Activated T-cell treated with anti-CD3 and anti-CD28 coated beads, Interleukin-2, amount 50 U/mL, for 4 hours (primary cell): ENCODE measurements around the gene PDE10A. TPM values are rescaled to one million over a fixed set of nuclear protein-coding genes. Genes with fewer than 3 reads are reported as not detected.

ENCODE experiments used
- ATAC-seq, 2 donors: fragments of 200-7000 bp; cut with Tn5 transposase; one replicate each; pipeline ENCODE4 v1.10.0; 2021
- DNase-seq: peaks from one replicate; pipeline ENCODE4 v3.0.0-alpha.2; 2020
- H3K27me3 Mint-ChIP-seq: one replicate; pipeline ENCODE4 v1.8.0; 2021; ENCODE audit warnings: low read depth, mixed read lengths
- H3K36me3 Mint-ChIP-seq: one replicate; pipeline ENCODE4 v1.8.0; 2022; ENCODE audit warnings: mixed read lengths; ENCODE audit not compliant: insufficient read depth
- H3K4me1 Mint-ChIP-seq: one replicate; pipeline ENCODE4 v1.8.0; 2021; ENCODE audit warnings: low read depth, mixed read lengths
- H3K4me3 Mint-ChIP-seq: one replicate; pipeline ENCODE4 v1.8.0; 2021; ENCODE audit warnings: mild to moderate bottlenecking, moderate library complexity, mixed read lengths
- H3K9me3 Mint-ChIP-seq: one replicate; pipeline ENCODE4 v1.8.0; 2021; ENCODE audit warnings: mixed read lengths
- total RNA-seq, 3 donors: library from RNA; stranded (reverse); gene quantifications; one replicate each; pipeline ENCODE4 v1.2.1, GENCODE V29; 2021

Gene PDE10A
- under 1 TPM in 2 of 3 donors, not detected in 1; 0.03 to 0.08 TPM for total RNA-seq

GRCh38 chr6:165662749-165663376 lies at the start of gene PDE10A:
Gene PDE10A, minus strand, starts transcription at chr6:165663241. Its CDS starts 430 bp downstream, at chr6:165662811.
- Mint-ChIP-seq H3K36me3 (no peaks in the 10 kb centered on the region), H3K9me3 (no peaks in the 10 kb centered on the region), H3K4me3 (no peak within 1 kb of the TSS), H3K27me3 (peaks cover 41% of the 10 kb centered on the region), H3K4me1 (peaks cover 8% of the 10 kb centered on the region)
- ATAC-seq (peak in 1 of 2 donors; percentile 41), DNase-seq (no peak)

- Mint-ChIP-seq H3K4me1 (no peaks in the 10 kb centered on the region), H3K4me3 (no peak overlapping the region), H3K9me3 (peaks cover 4% of the 10 kb centered on the region), H3K27me3 (peaks cover 3% of the 10 kb centered on the region), H3K36me3 (no peaks in the 10 kb centered on the region)
- DNase-seq (no peak), ATAC-seq (no peak)
Observed at GRCh38 chr6:165708985-165709576, 46.0 kb upstream of the PDE10A start.

- no peaks in the 10 kb centered on the region for H3K27me3 Mint-ChIP-seq
- ATAC-seq (no peak), DNase-seq (no peak)
- H3K36me3 Mint-ChIP-seq: no peaks in the 10 kb centered on the region
- H3K4me3 Mint-ChIP-seq: no peak overlapping the region
- H3K9me3 Mint-ChIP-seq: peaks cover 4% of the 10 kb centered on the region
- no peaks in the 10 kb centered on the region for H3K4me1 Mint-ChIP-seq
Observed at GRCh38 chr6:165707067-165707853, 44.2 kb upstream of the PDE10A start.

GRCh38 chr6:165705941-165706340 lies 42.9 kb upstream of the PDE10A start:
- H3K4me3 Mint-ChIP-seq: no peak overlapping the region

GRCh38 chr6:165704045-165704748 lies 41.2 kb upstream of the PDE10A start:
- Mint-ChIP-seq H3K9me3 (peaks cover 1% of the 10 kb centered on the region), H3K4me3 (no peak overlapping the region), H3K27me3 (no peaks in the 10 kb centered on the region), H3K4me1 (no peaks in the 10 kb centered on the region), H3K36me3 (no peaks in the 10 kb centered on the region)
- no peak for DNase-seq
- no peak for ATAC-seq

More at GRCh38 chr6:165705941-165706340, 42.9 kb upstream of the PDE10A start:
- Mint-ChIP-seq H3K4me1 (no peaks in the 10 kb centered on the region), H3K27me3 (no peaks in the 10 kb centered on the region), H3K36me3 (no peaks in the 10 kb centered on the region), H3K9me3 (peaks cover 4% of the 10 kb centered on the region)
- DNase-seq (no peak), ATAC-seq (no peak)

- Mint-ChIP-seq H3K36me3 (no peaks in the 10 kb centered on the region), H3K27me3 (no peaks in the 10 kb centered on the region), H3K4me3 (no peak overlapping the region), H3K4me1 (no peaks in the 10 kb centered on the region), H3K9me3 (peaks cover 8% of the 10 kb centered on the region)
- DNase-seq (no peak), ATAC-seq (no peak)
Observed at GRCh38 chr6:165702669-165703068, 39.6 kb upstream of the PDE10A start.

- no peak for DNase-seq
- no peaks in the 10 kb centered on the region for H3K27me3 Mint-ChIP-seq
- H3K4me1 Mint-ChIP-seq: no peaks in the 10 kb centered on the region
- peaks cover 8% of the 10 kb centered on the region for H3K9me3 Mint-ChIP-seq
- H3K4me3 Mint-ChIP-seq: no peak overlapping the region
- ATAC-seq: no peak
- H3K36me3 Mint-ChIP-seq: no peaks in the 10 kb centered on the region
Observed at GRCh38 chr6:165701564-165702354, 38.7 kb upstream of the PDE10A start.

GRCh38 chr6:165701005-165701404 lies 38.0 kb upstream of the PDE10A start:
- Mint-ChIP-seq H3K36me3 (no peaks in the 10 kb centered on the region), H3K9me3 (peaks cover 8% of the 10 kb centered on the region), H3K27me3 (no peaks in the 10 kb centered on the region), H3K4me3 (no peak overlapping the region), H3K4me1 (no peaks in the 10 kb centered on the region)
- ATAC-seq: no peak
- DNase-seq: no peak

GRCh38 chr6:165698868-165699267 lies 35.8 kb upstream of the PDE10A start:
- Mint-ChIP-seq H3K4me1 (no peaks in the 10 kb centered on the region), H3K36me3 (no peaks in the 10 kb centered on the region), H3K4me3 (no peak overlapping the region), H3K27me3 (peaks cover 2% of the 10 kb centered on the region), H3K9me3 (peaks cover 8% of the 10 kb centered on the region)
- ATAC-seq (no peak), DNase-seq (no peak)

- Mint-ChIP-seq H3K4me1 (no peaks in the 10 kb centered on the region), H3K9me3 (peaks cover 8% of the 10 kb centered on the region), H3K36me3 (no peaks in the 10 kb centered on the region), H3K27me3 (peaks cover 3% of the 10 kb centered on the region), H3K4me3 (no peak overlapping the region)
- DNase-seq: no peak
- ATAC-seq: no peak
Observed at GRCh38 chr6:165697171-165697570, 34.1 kb upstream of the PDE10A start.

- ATAC-seq (no peak), DNase-seq (no peak)
- Mint-ChIP-seq H3K9me3 (peaks cover 8% of the 10 kb centered on the region), H3K4me3 (no peak overlapping the region), H3K27me3 (peaks cover 3% of the 10 kb centered on the region), H3K4me1 (no peaks in the 10 kb centered on the region), H3K36me3 (no peaks in the 10 kb centered on the region)
Observed at GRCh38 chr6:165695722-165696515, 32.9 kb upstream of the PDE10A start.

- Mint-ChIP-seq H3K4me3 (no peak overlapping the region), H3K36me3 (no peaks in the 10 kb centered on the region), H3K4me1 (no peaks in the 10 kb centered on the region), H3K27me3 (peaks cover 6% of the 10 kb centered on the region), H3K9me3 (peaks cover 10% of the 10 kb centered on the region)
- DNase-seq (no peak), ATAC-seq (no peak)
Observed at GRCh38 chr6:165694296-165694695, 31.3 kb upstream of the PDE10A start.

- DNase-seq (no peak), ATAC-seq (no peak)
- no peaks in the 10 kb centered on the region for H3K36me3 Mint-ChIP-seq
- H3K27me3 Mint-ChIP-seq: peaks cover 6% of the 10 kb centered on the region
- H3K9me3 Mint-ChIP-seq: peaks cover 3% of the 10 kb centered on the region
- H3K4me1 Mint-ChIP-seq: no peaks in the 10 kb centered on the region
- no peak overlapping the region for H3K4me3 Mint-ChIP-seq
Observed at GRCh38 chr6:165692106-165692653, 29.1 kb upstream of the PDE10A start.
